Suppressor macrophage treated with lipopolysaccharide for 4 hours (primary cell): ENCODE results near the gene RBP5.

Experiments
- DNase-seq: peaks from one replicate; pipeline ENCODE4 v3.0.0-alpha.2; 2020

RBP5 gene

DNA sequence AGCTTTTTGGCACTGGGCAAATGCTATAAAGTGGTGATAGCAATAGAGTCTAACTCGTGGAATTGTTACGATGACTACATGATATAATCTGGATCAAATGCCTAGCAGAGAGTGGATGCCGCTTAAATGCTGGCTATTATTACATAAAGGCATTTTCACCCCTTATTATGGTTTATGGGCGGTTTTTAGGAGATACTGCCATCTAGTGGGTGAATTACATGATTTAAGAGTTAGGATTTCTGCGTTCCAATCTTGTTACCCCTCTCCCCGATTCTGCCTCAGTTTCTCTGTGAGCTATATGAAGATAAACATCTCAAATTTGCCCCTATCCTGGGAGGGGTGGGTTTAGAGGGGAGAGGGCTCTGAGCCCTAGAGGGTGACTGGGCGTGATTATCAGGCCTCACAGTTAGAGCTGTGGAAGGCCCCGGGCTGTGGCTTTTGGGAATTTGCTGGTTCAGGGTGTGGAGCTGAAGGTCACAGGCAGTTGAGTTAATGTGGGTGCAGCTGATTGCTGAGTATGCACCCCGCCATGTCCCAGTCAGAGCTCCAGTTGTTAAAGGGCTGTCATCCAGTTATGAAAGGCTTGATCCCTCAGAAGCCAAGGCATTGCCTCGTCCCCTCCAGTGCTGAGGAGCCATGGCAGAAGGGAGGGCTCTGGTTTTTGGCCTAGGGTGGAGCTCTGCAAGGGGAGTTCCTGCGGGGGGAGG is 15.9 kb upstream of the RBP5 start:
- peak; percentile 58 for DNase-seq

DNA sequence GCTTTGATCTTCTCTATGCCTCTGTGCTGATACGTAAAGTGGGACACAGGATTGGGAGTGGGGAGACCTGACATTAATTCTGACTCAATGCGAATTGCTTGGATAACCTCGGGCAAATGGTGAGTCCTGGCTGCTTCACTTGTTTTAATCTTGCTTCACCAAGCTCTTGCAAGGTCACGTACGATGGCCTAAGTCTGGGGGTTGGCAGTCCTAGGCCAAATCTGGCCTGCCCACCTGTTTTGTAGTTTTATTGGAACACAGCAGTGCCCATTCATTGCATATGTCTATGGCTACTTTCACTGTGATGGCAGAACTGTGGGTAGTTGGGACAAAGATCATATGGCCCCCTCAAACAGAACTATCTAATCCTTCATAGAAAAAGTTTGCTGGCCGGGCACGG is 14.9 kb upstream of the RBP5 start:
- DNase-seq, result no peak

DNA sequence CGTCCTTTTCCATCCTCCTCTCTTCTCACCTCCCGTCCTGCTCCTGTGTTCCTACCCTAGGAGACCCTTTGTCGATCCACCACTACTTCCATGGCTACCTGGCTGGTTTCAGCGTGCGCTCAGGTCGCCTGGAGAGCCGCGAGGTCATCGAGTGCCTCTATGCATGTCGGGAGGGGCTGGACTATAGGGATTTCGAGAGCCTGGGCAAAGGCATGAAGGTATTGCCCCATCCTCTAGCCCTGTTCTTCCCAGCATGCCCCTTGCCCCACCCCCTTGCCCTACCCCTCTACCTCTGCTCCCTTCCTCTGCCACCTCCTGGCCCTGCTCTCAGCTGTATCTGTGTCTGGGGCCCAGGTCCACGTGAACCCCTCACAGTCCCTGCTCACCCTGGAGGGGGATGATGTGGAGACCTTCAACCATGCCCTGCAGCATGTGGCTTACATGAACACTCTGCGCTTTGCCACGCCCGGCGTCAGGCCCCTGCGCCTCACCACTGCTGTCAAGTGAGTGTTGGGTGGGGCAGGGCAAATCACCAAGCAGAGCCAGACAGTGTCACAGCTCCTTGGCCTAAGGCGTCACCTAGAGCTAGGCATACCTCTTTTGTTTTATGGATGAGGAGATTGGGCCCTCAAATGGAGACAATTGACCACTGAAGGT is 14.2 kb upstream of the RBP5 start:
- DNase-seq, result no peak

DNA sequence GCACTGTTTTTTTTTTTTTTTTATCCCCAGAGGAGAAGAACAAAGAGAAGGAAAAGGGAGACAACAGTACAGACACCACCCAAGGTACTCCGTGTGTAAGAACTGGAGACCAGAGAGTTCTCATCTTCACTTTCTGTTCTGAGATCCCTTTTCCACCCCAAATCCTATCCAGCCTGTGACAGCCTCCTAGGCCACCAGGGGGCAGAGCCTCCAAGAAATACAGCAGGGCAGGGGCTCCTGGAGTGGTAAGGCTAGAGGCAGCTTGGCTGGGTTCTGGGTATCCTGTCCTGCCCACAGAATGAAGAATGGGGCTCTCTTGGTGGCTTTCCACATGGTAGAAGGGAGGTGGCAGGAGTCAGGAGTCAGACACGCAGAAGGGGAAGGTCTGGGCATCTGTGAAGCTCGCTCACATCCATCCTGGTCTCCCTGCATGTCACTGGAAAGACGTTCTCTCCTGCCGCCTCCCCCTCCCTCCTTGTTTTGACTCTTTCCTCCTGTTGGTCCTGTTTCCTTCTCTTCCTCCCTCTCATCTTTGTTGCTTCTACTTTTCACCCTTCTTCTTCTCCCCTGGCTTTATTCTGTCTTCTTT is 13.5 kb upstream of the RBP5 start:
- DNase-seq, result peak; percentile 86

DNA sequence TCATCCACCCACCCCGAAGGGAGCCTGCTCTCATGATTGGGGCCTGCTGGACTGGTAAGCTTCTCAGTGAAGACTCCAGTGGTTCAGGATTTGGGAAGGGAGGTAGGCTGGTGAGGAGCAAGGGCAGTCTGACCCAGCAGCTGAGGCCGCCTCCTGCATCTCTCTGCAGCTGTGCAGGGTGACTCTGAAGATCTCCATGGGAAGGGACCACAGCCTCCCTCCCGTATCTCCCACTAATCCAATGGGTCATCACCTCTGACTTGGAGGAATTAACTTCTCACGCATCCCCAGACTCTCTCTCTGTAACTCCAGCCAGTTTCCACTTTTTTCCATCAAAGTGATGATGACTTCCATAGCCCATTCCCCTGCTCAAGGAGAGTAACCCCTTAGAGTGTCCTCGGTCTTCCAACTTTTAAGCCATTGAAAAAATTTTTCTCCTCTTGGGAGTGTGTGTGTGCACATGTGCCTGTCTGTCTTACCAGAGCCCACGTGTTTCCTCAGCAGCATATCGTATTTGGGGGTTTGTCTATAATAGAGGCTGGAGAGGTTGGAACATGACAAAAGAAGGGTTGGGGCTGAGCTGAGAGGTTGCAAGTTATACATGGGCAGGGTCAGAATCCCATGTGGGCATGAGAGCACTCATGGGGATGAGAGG is 12.8 kb upstream of the RBP5 start:
- DNase-seq, result no peak

DNA sequence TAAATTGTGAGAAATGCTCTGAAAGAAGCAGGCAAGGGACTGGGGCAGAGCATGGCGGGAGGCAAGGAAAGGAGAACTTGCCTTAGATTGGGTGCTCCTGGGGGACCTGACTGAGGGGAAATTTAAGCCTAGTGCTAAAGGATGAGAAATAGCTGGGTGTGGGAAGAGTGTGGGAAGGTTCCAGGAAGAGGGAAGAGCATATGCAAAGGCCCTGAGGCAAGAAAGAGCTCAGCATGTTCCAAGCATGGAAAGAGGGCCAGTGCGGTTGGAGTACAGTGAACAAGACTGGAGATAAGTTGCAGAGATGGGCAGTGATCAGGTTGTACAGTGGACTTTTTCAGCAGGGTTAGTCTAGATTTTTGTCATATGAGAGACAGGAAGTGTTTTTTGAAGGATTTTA is 10.5 kb upstream of the RBP5 start:
- DNase-seq, result no peak

DNA sequence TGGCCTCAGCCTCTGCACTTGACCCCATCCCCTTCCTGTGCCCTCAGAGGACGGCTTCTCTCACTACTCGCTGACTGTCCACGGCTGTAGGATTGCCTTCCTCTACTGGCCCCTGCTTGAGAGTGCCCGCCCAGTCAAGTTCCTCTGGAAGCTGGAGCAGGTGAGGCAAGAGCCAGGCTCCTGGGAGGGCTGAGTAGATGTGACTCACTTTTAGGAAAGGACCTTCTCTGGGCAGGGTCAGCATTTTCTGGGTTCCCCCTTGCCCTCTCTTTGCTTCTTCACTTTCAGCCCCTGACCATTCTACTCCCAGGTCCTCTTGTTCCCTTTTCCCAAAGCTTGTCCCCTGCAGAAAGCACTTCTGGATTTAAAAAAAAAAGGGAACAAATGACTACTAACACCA is 9.2 kb upstream of the RBP5 start:
- peak; percentile 51 for DNase-seq

DNA sequence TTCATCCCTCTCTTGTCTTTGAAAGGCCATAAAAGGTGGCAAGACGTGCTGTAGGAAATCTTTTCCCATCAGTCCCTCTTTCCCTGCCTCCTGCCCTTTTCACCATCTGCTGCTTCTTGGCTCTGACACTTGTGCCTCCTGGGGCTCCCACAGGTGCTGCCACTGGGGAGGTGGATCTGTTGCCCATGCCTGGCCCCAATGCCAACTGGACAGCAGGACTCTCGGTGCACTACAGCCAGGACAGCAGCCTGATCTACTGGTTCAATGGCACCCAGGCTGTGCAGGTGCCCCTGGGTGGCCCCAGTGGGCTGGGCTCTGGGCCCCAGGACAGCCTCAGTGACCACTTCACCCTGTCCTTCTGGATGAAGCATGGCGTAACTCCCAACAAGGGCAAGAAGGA is 8.0 kb upstream of the RBP5 start:
- DNase-seq, result no peak

DNA sequence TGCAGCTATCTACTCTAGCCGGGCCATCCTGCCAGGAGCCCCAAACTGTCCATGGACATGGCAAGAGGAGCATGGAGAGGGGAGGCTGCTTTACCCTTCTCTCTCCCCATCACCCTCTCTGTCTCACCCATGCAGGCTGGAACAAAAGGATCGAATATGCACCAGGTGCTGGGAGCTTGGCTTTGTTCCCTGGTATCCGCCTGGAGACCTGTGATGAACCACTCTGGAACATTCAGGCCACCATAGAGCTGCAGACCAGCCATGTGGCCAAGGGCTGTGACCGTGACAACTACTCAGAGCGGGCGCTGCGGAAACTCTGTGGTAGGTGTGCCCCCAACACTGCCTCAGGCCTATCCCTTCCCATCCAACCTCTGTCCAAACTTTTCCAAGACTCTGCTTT is 7.4 kb upstream of the RBP5 start:
- DNase-seq, result no peak

DNA sequence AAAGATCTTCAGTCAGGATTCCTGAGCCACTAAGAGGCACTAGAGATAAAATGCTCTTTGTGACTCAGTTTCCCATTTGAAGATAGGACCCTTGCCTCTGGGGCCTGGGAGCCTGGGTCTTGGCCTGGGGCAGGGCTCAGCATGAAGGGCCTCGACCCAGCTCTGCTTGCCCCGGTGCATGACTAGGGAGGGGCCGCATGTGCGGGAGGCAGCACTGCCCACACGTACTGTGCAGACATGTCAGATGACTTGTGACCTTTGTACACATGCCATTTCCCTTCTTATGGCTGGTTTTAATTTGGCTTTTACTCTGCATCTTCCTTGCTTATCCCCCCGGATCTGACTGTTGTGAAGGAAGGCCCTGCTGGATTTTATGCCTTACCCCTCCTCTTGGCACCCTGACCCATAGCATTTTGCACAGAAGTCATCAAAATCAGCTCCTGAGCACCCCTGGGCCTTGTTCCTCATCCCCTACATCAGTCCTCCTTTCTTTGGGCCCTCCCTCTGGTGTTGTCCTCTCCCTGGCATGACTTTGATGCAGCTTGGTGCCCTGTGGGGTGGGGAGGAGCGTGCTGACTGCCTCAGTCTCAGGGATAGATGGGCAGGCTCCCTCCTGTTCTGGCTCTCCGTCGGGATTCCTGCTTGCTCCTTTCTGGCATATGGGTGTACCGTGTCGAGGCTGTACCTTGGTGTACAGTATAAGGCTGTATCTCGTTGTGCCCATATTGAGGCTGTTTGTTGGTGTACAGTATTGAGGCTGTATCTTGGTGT is 5.9 kb upstream of the RBP5 start:
- DNase-seq, result no peak

DNA sequence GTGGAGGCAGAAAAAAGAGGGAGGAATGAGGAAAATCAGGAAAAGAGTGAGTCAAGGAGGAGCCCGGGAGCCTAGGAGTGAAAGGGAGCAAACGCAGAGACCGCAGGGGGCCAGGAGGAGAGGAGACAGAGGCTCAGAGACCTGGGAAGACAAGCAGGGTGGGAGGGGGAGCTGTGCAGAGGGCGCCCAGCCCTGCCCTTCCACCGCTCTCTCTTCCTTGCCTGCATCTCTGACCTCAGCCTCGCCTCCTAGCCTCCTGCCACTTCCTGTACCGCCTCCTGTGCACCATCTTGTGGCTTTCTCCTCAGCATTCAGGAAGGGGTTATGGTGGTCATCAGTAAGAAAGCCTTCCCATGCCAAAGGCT is 2.8 kb upstream of the RBP5 start:
- DNase-seq, result no peak

DNA sequence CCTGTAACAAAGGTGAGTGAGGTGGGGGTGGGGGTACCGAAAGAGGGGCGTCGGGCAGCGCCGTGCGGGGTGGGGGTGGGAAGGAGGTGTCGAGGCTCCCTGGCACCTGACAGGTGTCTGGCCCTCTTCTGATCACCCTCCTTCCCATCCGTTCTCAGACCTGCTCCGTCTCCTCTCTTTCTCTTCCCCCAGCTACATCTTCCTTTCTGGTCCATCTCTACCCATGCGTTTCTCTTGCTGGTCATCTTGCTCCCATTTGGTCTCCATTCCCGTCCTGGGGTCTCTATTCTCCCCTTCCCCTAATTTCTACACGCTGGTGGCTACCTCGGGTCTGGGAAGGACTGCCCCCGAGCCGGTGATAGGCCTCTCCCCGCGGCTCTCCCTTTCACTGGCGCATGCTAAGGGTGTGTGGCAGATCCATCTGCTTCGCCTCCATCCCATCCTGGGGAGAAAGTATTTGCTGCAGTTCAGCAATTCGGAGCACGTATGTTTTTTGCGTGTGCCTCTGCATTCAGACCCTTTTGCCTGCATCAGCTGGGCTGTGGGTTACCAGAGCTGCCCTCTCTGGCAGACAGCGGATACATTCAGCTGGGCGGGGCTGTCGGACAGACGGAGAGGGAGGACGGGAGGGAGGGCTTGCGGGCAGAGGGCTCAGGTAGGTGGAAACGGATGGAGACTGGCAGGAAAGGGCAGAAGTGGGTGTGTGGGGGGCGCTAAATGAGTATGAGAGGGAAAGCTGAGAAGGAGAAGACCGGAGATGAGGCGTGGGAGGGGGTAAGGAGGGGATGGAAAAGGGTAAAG is 2.2 kb upstream of the RBP5 start:
- DNase-seq, result no peak

DNA sequence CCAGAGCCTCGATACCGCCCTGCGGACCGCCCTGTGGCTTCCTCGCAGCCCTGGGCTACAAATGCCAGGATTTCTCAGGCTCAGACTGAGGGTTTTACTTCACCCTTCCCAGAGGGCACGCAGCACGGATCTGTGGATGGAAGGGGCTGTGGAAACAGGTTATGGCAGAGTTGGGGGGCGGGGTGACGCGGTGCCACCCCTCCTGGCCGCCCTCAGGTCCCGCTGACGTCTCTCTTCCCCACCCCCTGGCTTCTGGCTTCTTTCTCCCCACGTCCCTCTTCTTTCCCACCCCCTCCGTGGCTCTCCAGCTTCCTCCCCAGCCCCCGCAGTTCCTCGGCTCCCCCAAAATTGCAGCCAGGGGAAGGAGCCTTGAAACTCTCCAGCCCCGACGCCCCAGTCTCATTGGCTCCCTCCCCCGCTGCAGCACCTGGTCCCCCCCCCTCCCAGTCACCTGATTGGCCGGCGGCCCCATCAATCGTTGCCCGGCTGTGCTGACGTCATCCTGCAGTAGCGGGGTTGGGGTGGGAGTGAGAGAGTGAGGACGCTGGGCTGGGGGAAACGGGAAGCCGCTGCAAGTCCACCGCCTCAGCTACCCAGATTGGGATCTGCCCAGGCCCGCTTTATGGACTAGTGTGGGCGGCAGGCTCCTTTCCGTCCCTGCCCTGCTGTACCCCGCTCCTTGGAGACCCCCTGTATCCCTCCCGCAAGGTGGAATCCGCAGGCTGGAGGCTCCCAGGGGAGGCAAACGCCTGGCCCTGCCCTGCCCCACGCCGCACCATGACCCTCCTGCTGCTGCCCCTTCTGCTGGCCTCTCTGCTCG is 1.4 kb upstream of the RBP5 start, which contains the start of gene CLSTN3:
CLSTN3 (plus strand) TSS at position 500 of the 820 bp plus-strand sequence; CDS start at position 778, 278 bp downstream.
- DNase-seq, result peak; percentile 57

DNA sequence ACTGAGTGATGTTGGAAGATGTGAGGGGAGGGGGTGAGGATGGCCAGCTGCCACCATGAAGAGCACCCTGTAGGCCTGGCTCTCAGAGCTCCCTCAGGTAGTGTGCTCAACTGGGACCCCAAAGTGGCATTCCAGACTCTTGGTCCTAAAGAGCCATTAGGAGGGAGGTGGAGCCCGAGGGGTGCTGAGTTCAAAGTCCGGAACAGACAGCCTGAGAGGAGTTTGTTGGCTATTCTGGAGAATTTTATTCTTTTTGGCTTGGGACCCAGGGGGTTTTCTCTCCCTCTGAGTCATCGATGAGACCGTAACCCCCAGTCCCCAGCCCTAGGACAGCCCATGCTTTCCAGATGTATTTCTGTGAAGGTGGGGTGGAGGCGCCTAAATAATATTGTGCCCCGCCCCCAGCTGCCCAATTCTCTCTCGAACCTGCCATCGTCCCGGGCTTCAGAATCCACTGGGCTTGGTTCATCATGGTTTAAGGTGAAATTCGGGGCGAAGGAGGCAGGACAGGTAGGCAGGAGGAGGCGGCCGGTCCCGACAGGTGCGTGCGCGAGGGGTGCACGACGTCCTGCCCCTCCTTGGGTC is 690 bp upstream of the RBP5 start:
- no peak for DNase-seq

DNA sequence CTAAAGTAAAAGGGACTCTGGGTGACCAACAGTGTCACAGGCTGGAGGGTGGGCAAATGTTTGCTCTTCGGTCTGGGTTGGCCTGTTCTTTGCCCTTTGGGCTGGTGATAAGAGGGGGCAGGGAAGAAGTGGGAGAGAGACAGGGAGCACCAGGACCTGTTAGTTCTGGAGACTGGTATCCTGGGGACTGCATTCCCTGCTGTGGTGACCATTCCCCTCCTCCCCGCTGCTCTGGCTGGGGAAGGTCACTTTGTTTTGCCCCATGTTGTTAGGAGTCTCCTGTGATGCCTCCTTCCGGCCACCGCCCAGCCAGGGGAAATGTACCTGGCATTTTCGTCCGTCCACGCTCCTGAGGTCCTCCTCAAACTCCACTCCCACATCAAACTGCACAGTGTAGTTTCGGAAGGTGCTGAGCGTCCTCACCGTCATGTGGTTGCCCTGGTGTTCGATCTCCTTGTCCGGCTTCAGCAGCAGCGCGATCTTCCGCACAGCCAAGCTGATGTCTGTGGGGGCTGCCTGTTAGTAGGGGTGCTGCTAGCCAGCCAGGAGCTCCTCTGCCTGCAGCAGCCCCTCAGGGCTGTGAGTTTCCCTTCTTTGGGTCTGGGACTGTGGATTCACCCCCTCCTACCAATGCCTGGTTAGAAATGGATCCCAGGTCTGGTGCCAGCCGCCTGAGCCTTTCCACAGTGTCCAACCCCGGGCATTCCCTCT is 618 bp downstream of the RBP5 start:
- DNase-seq, result no peak

DNA sequence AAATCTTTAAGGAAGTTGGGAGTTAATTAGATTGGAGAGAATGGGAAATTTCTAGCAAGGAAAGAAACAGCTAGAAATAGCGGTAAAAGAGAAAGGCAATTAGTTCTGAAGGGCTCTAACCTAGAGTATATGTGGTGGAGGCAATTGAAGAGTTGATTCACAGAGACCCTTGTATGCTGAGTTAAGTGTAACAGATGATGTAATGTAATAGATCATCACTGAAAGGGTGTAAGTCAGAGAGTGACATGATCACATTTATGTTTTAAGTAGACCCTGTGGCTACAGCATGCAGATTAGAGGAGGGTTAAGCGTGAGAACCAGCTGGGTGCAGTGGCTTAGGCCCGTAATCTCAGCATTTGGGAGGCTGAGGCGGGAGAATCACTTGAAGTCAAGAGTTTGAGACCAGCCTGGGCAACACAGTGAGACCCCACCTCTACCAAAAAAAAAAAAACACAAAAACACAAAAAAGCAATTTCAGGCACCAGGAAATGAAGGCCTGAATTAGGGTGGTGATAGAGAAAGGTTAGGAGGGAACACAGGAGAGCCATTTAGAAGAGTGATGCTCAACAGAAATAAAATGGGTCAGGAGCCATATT is 3.0 kb downstream of the RBP5 start:
- no peak for DNase-seq

DNA sequence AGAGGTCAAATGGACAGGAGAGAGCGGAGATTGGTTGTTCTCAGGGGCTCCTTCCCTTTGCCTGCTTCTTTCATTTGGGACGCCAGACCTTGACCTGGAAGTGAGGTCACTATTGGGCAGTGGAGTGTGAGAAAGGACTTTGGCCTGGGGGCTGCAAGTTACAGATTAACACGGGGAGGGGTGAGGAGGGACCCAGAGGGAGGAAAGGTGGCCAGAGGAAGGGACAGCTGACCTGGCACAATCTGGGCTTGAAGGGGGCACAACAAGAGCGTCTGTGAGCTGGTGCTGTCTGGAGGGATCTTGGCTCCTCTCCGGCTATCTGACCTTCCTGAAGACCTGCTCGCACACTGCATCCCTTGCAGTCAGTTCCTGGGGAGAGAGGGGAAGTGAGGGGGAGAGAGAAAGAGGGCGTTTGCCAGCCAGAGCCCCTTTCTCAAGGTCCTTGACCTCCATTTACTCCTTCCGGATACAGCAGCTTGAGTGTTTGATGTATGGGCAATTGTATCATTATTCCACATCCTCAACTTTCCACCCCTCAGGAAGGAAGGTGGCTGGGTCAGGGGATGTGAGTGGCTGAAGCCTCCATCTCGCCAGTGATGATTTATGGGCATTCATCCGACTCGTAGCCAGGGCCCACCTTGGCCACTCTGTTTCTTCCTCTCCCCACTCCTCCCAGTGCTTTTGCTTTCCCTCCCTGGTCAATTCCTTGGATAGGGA is 4.7 kb downstream of the RBP5 start:
- no peak for DNase-seq

DNA sequence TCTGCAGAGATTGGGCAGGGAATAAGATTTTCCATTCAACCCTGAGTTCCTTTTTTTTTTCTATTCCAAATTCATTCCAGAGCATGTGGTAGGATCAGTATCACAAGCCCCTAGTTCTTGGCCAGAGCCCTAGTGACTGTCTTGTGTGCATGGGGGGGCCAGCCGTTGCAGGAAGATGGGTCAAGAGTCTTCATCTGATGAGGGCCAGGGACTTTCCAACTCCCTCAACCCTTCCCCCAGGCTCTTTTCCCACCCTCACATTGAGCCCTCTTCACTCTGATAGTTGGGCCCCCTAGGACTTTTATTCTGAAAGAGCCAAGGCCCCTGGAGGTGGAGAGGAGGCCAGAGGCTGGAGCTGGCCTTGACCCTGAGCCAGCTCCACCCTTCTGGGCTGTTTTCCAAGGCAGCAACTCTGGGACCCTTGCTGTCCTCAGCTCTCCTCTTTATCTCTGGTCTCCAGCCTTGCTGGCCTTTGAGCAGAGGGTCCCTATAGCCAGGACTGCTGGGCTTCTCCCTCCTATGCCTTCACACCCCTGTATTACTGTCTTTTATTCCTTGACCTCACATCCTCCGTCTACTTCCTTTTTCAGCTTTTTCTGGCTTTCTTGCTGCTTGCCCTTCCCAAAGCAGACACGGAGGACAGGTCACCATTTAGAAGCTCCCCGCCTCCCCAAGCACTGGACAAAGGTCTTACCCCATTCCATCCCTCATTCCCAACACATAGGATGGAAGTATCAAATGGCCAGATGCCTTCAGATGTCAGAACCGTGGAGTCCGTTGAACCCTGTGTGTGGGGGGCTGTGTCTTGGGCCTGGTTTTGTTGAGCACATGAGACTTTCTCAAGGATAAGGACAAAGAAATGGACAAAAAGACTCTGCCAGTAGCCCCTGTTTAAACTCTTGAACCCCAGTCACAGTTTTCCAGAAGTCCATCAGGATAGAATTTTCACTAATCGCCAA is 5.6 kb downstream of the RBP5 start:
- no peak for DNase-seq
